Stimulated activated CD4-positive, alpha-beta T cell treated with anti-CD3 and anti-CD28 coated beads, Interleukin-4, amount 100 ng/mL, for 4 hours (primary cell): ENCODE results near the gene ASF1B.
A peak's percentile ranks its signal among the peaks of the same experiment; 100 is the strongest.
"Not testable (repeated sequence)": the region's sequence is repeated elsewhere in the genome, so short reads cannot be mapped to it uniquely, and the experiment has no call there.

Source experiments
- DNase-seq, 2 experiments: peaks; one replicate each; pipeline ENCODE4 v3.0.0-alpha.2; 2020

The ASF1B gene

GRCh38 chr19:14159059-14159458 is 22.7 kb upstream of the ASF1B start:
- DNase-seq: no peak

GRCh38 chr19:14158276-14159023 is 22.1 kb upstream of the ASF1B start:
- no peak for DNase-seq

GRCh38 chr19:14156971-14157717 is 20.8 kb upstream of the ASF1B start:
- no peak for DNase-seq

GRCh38 chr19:14156122-14156521 is 19.7 kb upstream of the ASF1B start:
- DNase-seq: no peak

- no peak for DNase-seq
Measured at GRCh38 chr19:14155371-14155770, 19.0 kb upstream of the ASF1B start.

GRCh38 chr19:14152713-14153112 is 16.3 kb upstream of the ASF1B start:
- no peak for DNase-seq

- no peak for DNase-seq
Measured at GRCh38 chr19:14150770-14151661, 14.6 kb upstream of the ASF1B start.

GRCh38 chr19:14150041-14150769 is 13.8 kb upstream of the ASF1B start:
- DNase-seq: no peak

GRCh38 chr19:14149509-14149994 is 13.2 kb upstream of the ASF1B start:
- peak; percentile 32 to 44 for DNase-seq

- DNase-seq: no peak
Measured at GRCh38 chr19:14148751-14149410, 12.5 kb upstream of the ASF1B start.

- peak; percentile 37 to 42 for DNase-seq
Measured at GRCh38 chr19:14147797-14148605, 11.6 kb upstream of the ASF1B start.

- no peak for DNase-seq
Measured at GRCh38 chr19:14146789-14147216, 10.4 kb upstream of the ASF1B start.

GRCh38 chr19:14146169-14146568 is 9.8 kb upstream of the ASF1B start:
- not testable (repeated sequence) for DNase-seq

- DNase-seq: no peak
Measured at GRCh38 chr19:14145381-14145780, 9.0 kb upstream of the ASF1B start.

GRCh38 chr19:14142262-14143190 is 6.1 kb upstream of the ASF1B start:
- DNase-seq: no peak

GRCh38 chr19:14141041-14141440 is 4.7 kb upstream of the ASF1B start:
- peak in 1 of 2 experiments; percentile 54 for DNase-seq

- no peak for DNase-seq
Measured at GRCh38 chr19:14139944-14140343, 3.6 kb upstream of the ASF1B start.

GRCh38 chr19:14138576-14139265 is 2.3 kb upstream of the ASF1B start:
- no peak for DNase-seq

GRCh38 chr19:14135985-14136508 is 342 bp downstream of the ASF1B start:
- DNase-seq: no peak
